ENCODE data around the gene EHD1. TPM values are rescaled to one million over a fixed set of nuclear protein-coding genes. Genes with fewer than 3 reads are reported as not detected.

Gene EHD1
- total RNA-seq, 2 donors from 2014 or later: 184 to 212 TPM

GRCh38 chr11:64902102-64902900 is 23.9 kb upstream of the EHD1 start:
- Mint-ChIP-seq H3K27me3 (no peaks in the 10 kb centered on the region), H3K4me3 (no peak overlapping the region), H3K27ac (peak overlapping the region; percentile 100), H3K36me3 (ENCODE audit: low read depth) (peaks cover 6% of the 10 kb centered on the region), H3K4me1 (peaks cover 20% of the 10 kb centered on the region)
- ATAC-seq: no peak
- no peak for DNase-seq
- H3K9me3 ChIP-seq (ENCODE audit: control insufficient read depth, low read length, poor library complexity, severe bottlenecking): no peaks in the 10 kb centered on the region

DNA sequence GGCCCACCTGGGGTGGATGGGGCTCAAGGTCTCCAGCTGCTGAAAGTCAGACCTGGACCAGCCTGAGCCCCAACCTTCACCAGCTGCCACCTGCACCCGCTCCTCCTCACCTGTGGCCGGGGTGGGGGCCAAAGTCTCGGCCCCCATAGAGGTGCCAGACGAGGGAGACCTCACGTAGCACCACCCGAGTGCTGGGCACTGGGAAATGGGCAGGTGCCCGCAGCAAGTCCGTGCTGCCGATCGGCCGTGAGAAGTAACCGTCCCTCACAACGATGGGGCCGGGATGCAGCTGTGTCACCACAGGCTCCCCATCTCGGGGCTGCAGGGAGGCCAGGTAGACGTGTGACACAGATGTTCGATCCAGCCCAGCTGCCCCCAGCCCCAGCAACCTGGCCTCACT is 22.4 kb upstream of the EHD1 start:
- peaks cover 23% of the 10 kb centered on the region for H3K4me1 Mint-ChIP-seq
- DNase-seq: no peak
- peak overlapping the region; percentile 100 for H3K27ac Mint-ChIP-seq
- ATAC-seq: no peak
- H3K36me3 Mint-ChIP-seq (ENCODE audit: low read depth): peaks cover 6% of the 10 kb centered on the region
- no peak overlapping the region for H3K4me3 Mint-ChIP-seq
- H3K9me3 ChIP-seq (ENCODE audit: control insufficient read depth, low read length, poor library complexity, severe bottlenecking): no peaks in the 10 kb centered on the region
- no peaks in the 10 kb centered on the region for H3K27me3 Mint-ChIP-seq

DNA sequence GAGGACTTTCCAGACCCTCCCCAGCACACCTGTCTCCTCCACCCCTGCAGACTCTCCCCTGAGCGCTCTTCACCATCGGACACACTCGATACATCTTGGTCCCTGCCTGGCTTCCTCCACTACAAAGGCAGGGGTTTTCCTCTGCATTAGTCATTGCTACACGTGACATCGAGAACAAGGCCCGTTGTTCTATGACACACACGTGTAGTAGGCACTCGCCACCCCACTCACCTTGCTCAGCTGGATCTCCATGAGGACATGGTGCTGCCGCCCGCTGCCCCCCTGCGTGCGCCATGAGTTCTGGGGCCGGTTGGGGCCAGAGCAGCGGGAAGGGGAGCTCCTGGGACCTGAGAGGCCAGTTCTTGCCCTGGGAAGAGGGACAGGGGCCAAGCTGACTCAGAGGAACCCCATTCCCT is 21.9 kb upstream of the EHD1 start:
- Mint-ChIP-seq H3K4me3 (peak overlapping the region; percentile 88), H3K27ac (peak overlapping the region; percentile 100), H3K27me3 (no peaks in the 10 kb centered on the region), H3K4me1 (peaks cover 26% of the 10 kb centered on the region), H3K36me3 (ENCODE audit: low read depth) (peaks cover 6% of the 10 kb centered on the region)
- DNase-seq (peak; percentile 47 to 73 (median 56)), ATAC-seq (peak; percentile 96)
- no peaks in the 10 kb centered on the region for H3K9me3 ChIP-seq (ENCODE audit: control insufficient read depth, low read length, poor library complexity, severe bottlenecking)

GRCh38 chr11:64898541-64898940 is 20.1 kb upstream of the EHD1 start:
- no peak for ATAC-seq
- Mint-ChIP-seq H3K27me3 (no peaks in the 10 kb centered on the region), H3K4me3 (no peak overlapping the region), H3K36me3 (ENCODE audit: low read depth) (peaks cover 6% of the 10 kb centered on the region), H3K4me1 (peaks cover 29% of the 10 kb centered on the region), H3K27ac (peak overlapping the region; percentile 100)
- no peaks in the 10 kb centered on the region for H3K9me3 ChIP-seq (ENCODE audit: control insufficient read depth, low read length, poor library complexity, severe bottlenecking)
- DNase-seq: no peak

GRCh38 chr11:64898076-64898445 is 19.6 kb upstream of the EHD1 start:
- no peaks in the 10 kb centered on the region for H3K27me3 Mint-ChIP-seq
- H3K4me3 Mint-ChIP-seq: no peak overlapping the region
- peaks cover 6% of the 10 kb centered on the region for H3K36me3 Mint-ChIP-seq (ENCODE audit: low read depth)
- peaks cover 29% of the 10 kb centered on the region for H3K4me1 Mint-ChIP-seq
- H3K9me3 ChIP-seq (ENCODE audit: control insufficient read depth, low read length, poor library complexity, severe bottlenecking): no peaks in the 10 kb centered on the region
- H3K27ac Mint-ChIP-seq: peak overlapping the region; percentile 100
- ATAC-seq (no peak), DNase-seq (no peak)

GRCh38 chr11:64897381-64898075 is 19.1 kb upstream of the EHD1 start:
- no peak overlapping the region for H3K4me3 Mint-ChIP-seq
- DNase-seq (no peak), ATAC-seq (no peak)
- H3K27ac Mint-ChIP-seq: peak overlapping the region; percentile 100
- H3K9me3 ChIP-seq (ENCODE audit: control insufficient read depth, low read length, poor library complexity, severe bottlenecking): no peaks in the 10 kb centered on the region
- no peaks in the 10 kb centered on the region for H3K27me3 Mint-ChIP-seq
- peaks cover 29% of the 10 kb centered on the region for H3K4me1 Mint-ChIP-seq
- peaks cover 6% of the 10 kb centered on the region for H3K36me3 Mint-ChIP-seq (ENCODE audit: low read depth)

DNA sequence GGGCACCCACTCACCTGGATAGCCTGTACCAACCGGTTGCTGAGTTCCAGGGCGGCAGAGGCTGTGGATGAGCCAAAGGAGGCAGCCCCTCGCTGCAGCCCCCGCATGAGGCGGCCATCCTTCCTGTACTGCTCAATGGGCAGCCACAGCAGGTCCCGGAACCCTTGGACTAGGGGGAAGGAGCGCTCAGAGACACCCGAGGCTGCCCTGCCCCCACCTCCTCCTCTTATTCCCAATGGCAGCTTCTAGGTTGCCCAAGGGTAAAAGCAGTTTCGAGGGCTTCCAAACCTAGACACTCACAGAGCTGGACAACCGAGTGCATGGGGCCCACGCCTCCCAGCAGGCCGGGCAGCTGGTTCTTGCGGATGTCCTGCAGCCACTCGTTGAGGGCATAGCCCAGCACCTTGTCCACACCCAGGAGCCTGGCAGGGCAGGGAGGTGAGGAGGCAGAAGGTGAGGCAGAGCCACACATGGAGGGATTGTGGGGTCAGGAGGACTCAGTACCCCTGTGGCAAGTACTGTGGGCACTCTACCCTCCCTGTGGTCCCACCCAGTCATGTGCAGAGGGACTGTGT is 18.1 kb upstream of the EHD1 start:
- no peak for DNase-seq
- H3K9me3 ChIP-seq (ENCODE audit: control insufficient read depth, low read length, poor library complexity, severe bottlenecking): no peaks in the 10 kb centered on the region
- Mint-ChIP-seq H3K27me3 (no peaks in the 10 kb centered on the region), H3K27ac (peak overlapping the region; percentile 100), H3K4me3 (no peak overlapping the region), H3K36me3 (ENCODE audit: low read depth) (peaks cover 6% of the 10 kb centered on the region), H3K4me1 (peaks cover 29% of the 10 kb centered on the region)
- no peak for ATAC-seq

DNA sequence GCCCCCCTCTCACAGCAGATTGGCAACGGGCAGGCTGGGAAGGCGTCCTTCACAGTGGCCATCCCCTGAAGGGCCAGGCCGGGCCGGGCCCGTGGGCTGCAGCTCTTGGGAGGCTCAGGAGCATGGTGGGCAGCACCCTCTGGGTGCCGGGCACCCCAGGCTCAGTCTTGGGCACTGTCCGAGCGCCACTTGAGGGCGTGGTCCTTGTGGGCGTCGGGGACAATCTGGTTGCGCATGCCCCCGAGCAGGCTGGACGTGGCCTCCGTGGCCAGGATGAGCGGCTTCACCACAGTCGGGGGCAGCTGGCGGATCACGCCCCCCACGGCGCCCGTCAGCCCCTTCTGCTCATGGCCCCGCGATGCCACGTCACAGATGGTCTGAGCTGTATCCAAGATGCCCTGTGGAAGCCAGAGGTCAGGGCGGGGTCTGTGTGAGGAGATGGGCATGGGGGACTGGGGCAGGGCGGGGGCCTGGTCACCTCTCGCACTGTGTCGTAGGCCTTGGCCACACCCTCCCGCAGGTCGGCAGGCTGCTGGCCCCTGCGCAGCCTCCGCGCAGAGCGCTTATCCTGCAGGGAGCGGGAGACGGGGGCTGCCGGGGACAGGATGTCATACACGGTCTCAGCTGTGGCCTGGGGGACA is 16.5 kb upstream of the EHD1 start:
- H3K36me3 Mint-ChIP-seq (ENCODE audit: low read depth): peaks cover 2% of the 10 kb centered on the region
- H3K9me3 ChIP-seq (ENCODE audit: control insufficient read depth, low read length, poor library complexity, severe bottlenecking): no peaks in the 10 kb centered on the region
- no peak overlapping the region for H3K27ac Mint-ChIP-seq
- DNase-seq (no peak), ATAC-seq (peak; percentile 2)
- H3K27me3 Mint-ChIP-seq: no peaks in the 10 kb centered on the region
- peak overlapping the region; percentile 12 for H3K4me3 Mint-ChIP-seq
- peaks cover 20% of the 10 kb centered on the region for H3K4me1 Mint-ChIP-seq

DNA sequence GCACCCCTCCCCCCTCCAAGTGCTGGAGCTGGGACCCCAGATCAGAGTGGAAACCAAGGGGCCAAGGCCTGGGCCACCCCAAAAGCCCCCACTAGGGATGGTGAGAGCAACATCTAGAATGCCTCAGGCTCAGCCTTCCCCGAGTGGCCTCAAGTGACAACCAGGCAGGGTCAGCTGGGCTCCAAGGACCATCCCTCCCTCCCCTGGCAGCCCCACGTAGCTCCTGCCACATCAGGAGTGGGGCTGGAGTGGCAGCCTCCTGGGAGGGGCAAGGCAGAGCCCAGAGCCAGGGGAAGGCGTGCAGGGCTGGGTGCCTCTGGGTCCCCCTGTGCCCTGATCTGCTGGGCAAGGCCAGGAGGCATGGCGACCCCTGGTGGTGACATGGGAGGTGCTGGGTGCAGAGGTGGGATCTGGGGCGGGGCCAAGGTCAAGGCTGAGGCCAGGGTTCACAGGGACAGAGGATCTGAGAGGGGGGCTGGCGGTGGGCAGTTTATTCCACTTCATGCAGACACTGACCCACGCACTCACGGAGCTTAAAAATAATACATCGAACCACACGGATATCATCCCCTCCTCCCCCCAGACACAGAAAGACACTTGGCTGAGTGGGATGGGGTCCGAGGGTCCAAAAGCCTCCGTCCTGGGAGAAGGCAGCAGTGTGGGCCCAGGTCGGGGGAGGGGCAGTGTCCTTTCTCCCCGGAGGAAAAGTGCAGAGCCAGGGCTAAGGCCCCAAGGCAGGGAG is 15.8 kb upstream of the EHD1 start:
- no peak overlapping the region for H3K27ac Mint-ChIP-seq
- H3K36me3 Mint-ChIP-seq (ENCODE audit: low read depth): peaks cover 2% of the 10 kb centered on the region
- H3K4me3 Mint-ChIP-seq: peak overlapping the region; percentile 12

DNA sequence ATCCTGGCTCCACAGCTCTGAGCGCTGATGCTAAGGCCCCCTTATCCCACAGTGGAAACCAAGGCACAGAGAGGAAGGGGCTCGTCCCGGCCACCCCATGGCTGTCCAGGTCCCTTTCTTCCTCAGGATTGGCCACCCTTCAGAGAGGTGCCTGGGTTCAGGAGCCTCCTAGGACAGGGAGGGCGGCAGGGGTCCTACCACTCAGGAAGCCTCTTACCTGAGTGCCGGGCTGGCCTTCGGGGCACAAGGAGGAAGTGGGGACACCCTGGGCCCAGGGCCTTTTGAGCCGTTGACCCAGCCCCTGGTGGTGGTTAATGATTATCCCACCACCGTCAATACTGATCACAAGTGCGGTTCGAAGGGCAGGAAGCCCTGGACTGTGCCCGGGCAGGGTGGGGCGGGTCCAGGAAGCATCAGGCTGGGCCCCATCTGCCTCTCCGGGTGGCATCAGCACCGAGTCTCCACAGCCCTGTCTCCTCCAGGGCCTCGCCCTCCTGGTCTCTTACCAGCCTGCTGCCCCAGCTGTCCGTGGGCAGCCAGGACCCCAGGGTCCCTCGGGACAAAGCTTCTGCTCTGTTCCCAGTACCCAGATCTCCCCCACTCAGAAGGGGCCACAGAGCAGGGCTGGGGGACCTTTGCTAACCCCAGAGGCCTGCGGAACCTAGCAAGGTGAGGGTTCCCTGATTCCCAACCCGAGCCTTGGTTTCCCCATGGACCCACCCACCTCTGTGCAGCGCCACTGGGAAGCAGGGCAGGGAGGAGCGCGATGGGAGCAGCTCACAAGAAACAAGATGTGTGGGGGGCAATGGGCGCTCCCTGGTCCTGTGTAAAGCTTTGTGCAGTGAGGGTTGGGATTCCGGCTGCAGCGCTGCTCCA is 15.0 kb upstream of the EHD1 start:
- DNase-seq: no peak
- Mint-ChIP-seq H3K4me3 (no peak overlapping the region), H3K27me3 (no peaks in the 10 kb centered on the region), H3K36me3 (ENCODE audit: low read depth) (no peaks in the 10 kb centered on the region), H3K4me1 (peaks cover 13% of the 10 kb centered on the region), H3K27ac (no peak overlapping the region)
- H3K9me3 ChIP-seq (ENCODE audit: control insufficient read depth, low read length, poor library complexity, severe bottlenecking): no peaks in the 10 kb centered on the region
- peak; percentile 2 for ATAC-seq

More for the DNA sequence above, 15.8 kb upstream of the EHD1 start:
- peak; percentile 73 to 92 (median 83) for DNase-seq
- Mint-ChIP-seq H3K27me3 (no peaks in the 10 kb centered on the region), H3K4me1 (peaks cover 13% of the 10 kb centered on the region)
- H3K9me3 ChIP-seq (ENCODE audit: control insufficient read depth, low read length, poor library complexity, severe bottlenecking): no peaks in the 10 kb centered on the region
- ATAC-seq: peak; percentile 86

DNA sequence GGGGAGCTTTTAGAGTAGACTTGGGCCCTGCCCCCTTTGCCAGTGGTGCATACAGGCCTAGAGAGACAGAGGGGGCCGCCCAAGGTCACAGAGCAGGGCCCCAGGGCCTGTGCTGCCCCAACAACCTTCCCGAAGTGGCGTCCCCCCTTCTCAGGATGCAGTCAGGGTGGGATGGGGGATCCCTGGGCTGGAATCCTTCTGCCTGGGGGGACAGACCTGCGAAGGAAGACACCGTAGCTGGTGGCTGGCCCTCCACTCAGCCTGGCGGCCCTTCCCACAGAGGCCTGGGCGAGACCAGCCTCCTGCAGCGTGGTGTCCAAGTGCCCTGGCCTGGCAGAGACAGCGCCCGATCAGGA is 14.4 kb upstream of the EHD1 start:
- peaks cover 18% of the 10 kb centered on the region for H3K4me1 Mint-ChIP-seq
- no peak overlapping the region for H3K4me3 Mint-ChIP-seq
- DNase-seq (no peak), ATAC-seq (no peak)
- no peaks in the 10 kb centered on the region for H3K36me3 Mint-ChIP-seq (ENCODE audit: low read depth)
- no peaks in the 10 kb centered on the region for H3K9me3 ChIP-seq (ENCODE audit: control insufficient read depth, low read length, poor library complexity, severe bottlenecking)
- H3K27me3 Mint-ChIP-seq: no peaks in the 10 kb centered on the region
- no peak overlapping the region for H3K27ac Mint-ChIP-seq

DNA sequence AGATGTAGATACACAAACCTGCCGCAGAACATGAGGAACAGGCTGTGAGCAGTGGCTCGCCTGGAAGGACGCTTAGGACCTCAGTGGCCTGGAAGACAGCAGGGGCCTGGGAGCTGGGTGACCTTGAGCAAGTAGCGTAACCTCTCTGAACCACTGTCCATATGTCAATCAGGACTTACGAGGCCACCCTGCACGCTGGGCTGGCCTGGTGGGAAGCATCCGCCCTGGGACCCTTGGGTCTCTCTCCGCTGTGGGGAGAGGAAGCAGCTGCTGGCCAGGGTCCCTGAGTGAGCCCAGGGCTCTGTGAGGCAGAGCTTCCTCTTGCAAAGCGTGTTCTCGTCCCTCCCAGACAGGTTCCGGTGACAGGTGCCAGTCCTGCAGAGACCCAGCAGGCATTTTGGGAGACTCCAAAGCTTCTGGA is 14.0 kb upstream of the EHD1 start:
- Mint-ChIP-seq H3K36me3 (ENCODE audit: low read depth) (no peaks in the 10 kb centered on the region), H3K4me1 (peaks cover 19% of the 10 kb centered on the region), H3K27ac (no peak overlapping the region), H3K27me3 (no peaks in the 10 kb centered on the region), H3K4me3 (no peak overlapping the region)
- H3K9me3 ChIP-seq (ENCODE audit: control insufficient read depth, low read length, poor library complexity, severe bottlenecking): no peaks in the 10 kb centered on the region
- no peak for ATAC-seq
- DNase-seq: no peak
